LNCaP clone FGC (cell line): ENCODE results near the gene PRKCSH.
"Not testable (repeated sequence)": the region's sequence is repeated elsewhere in the genome, so short reads cannot be mapped to it uniquely, and the experiment has no call there.

ENCODE experiments used
- DNase-seq: peaks from one replicate; pipeline ENCODE4 v3.0.0-alpha.2; 2011; ENCODE audit warnings: low read depth
- H3K4me3 ChIP-seq: 2 replicates; pipeline ENCODE4 v1.5.1; 2011; ENCODE audit warnings: mild to moderate bottlenecking, low read depth, low read length, control low read depth
- TF ChIP-seq, protein P1 (sequence below): IDR thresholded peaks from 2 replicates; pipeline ENCODE4 v1.5.1; 2012; ENCODE audit warnings: mild to moderate bottlenecking; ENCODE audit not compliant: control insufficient read depth, insufficient read depth; ENCODE audit errors: extremely low read depth

The PRKCSH gene

DNA sequence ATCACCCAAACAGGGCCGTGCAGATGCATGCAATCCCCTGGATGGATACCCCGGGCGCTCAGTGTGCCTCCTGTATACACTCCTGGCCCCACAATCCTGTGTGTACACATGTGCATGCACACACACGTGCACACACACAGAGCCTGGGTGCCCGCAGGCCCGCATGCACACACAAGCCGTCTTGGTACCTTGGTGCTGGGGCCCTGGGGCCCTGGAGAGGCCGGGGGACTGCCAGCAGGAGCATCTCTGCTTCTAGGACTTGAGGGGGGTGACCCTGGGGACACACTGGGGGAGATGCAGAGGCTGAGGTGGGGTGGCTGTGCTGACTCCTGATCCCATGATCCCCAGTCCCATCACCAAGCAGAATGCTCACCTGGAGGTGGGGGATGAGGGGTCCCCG is 35.8 kb upstream of the PRKCSH start:
- H3K4me3 ChIP-seq = no peak overlapping the region
- DNase-seq = no peak
- TF ChIP-seq, protein P1, sequence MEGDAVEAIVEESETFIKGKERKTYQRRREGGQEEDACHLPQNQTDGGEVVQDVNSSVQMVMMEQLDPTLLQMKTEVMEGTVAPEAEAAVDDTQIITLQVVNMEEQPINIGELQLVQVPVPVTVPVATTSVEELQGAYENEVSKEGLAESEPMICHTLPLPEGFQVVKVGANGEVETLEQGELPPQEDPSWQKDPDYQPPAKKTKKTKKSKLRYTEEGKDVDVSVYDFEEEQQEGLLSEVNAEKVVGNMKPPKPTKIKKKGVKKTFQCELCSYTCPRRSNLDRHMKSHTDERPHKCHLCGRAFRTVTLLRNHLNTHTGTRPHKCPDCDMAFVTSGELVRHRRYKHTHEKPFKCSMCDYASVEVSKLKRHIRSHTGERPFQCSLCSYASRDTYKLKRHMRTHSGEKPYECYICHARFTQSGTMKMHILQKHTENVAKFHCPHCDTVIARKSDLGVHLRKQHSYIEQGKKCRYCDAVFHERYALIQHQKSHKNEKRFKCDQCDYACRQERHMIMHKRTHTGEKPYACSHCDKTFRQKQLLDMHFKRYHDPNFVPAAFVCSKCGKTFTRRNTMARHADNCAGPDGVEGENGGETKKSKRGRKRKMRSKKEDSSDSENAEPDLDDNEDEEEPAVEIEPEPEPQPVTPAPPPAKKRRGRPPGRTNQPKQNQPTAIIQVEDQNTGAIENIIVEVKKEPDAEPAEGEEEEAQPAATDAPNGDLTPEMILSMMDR = no peak

DNA sequence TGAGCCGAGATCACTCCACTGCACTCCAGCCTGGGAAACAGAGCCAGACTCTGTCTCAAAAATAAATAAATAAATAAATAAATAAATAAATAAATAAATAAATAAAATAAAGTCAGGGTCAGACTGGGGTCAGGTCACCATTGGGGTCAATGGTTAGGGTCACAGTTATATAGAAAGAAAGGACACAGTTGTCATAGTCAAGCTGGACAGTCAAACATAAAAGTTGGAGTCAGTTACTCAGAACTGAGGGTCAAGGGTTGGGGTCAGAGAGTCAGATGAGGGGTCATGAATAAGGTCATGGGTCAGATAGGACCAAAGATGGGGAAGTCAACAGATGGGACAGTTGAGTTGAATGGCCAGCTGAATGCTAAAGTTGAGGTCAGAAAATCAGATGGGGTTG is 34.6 kb upstream of the PRKCSH start:
- no peak overlapping the region for H3K4me3 ChIP-seq
- no peak for DNase-seq
- TF ChIP-seq, protein P1 = no peak

DNA sequence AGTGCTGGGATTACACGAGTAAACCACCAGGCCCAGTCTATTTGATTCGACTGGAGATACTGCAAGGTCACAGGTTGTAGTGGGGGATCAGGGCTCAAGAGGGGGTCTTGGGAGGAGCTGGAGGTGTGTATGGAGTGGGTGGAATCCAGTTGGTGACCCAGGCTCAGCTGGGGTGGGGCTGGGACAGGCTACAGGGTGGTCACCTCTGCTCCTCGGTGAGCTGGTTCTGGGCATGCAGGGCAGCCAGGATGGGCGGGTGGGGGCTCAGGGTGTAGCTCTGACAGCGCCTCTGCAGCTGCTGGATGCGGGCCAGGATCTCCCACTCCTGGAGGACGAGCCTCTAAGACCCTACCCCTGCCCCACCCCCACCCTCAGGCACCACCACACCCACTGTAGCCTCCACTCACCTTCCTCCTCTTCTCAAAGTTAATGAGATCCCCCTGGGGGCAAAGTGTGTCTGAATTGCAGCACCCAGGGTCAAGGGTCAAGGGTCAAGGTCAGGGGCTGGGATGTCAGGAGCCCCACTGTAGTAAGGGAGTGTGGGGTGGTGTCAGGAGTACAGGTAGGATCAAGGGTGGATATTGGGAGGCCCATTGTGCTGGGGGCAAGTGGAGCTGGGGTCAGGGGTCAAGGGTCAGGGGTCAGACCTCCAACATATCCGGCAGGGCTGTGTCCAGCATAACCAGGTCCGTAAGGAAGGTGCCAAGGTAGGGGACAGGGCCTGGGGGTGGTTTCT is 33.5 kb upstream of the PRKCSH start:
- DNase-seq = no peak
- TF ChIP-seq, protein P1 = no peak
- H3K4me3 ChIP-seq = no peak overlapping the region

DNA sequence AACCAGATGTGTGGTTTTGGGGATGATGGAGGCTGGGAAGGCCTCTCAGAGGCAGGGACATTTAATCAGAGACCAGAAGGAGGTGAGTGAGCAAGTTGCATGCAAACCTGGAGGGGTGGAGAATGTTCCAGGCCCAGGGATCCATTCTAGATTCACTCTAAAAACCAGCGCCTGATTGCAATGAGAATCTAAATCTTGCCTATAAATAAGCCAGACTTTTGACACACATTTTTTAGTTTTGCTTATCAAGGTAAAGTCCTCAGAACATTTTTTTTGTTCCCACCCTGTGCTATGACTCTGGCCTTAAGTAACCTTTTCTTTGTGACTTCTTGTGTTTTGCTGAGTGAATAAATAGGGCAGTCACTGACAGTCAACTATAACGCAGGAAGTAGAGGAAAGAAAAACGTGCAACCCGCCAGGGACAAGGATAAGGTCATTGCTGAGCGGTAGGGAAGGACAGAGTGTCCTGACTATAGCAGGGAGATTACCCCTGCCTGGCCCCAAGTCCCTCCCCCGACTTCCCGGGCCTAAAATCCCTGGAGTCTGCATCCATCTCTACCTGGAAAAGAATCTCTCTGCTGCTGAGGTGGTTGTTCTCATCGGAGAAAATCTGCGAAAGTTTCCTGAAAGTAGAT is 30.7 kb upstream of the PRKCSH start:
- no peak for DNase-seq
- TF ChIP-seq, protein P1 = no peak
- H3K4me3 ChIP-seq = no peak overlapping the region

DNA sequence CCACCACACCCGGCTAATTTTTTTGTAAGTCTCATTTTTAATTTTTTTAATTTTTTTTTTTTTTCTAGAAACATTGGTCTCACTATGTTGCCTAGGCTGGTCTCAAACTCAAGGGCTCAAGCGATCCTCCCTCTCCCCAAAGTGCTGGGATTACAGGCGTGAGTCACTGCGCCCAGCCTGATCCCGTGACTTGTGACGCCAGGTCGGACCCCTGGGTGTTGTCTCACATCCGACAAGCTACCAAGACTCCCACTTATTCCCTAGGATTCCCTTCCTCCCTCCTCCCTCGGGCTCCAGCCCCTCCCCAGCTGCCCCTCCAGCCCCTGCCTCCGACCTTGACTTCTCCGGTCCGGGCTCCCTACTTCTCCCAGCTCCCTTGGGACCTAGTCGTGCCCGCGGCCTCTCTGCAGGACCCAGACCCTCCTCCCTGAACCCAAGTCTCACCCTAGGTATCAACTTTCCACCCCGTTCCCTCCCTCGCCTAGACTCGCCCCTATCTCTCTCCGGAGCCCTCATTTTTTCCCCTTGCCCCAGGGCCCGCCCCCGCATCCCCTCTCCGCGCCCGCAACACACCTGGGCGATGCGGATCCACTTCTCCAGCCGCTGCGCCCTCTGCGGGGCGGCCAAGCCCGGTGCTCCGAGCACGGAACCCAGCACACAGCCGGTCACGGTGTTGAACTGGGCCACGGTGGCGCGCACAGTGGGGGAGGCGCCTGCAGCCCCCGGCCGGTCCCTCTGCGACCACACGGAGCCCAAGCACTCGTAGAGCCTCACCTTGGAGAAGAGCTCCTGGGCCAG is 29.4 kb upstream of the PRKCSH start:
- DNase-seq = no peak
- no peak overlapping the region for H3K4me3 ChIP-seq
- TF ChIP-seq, protein P1 = no peak

DNA sequence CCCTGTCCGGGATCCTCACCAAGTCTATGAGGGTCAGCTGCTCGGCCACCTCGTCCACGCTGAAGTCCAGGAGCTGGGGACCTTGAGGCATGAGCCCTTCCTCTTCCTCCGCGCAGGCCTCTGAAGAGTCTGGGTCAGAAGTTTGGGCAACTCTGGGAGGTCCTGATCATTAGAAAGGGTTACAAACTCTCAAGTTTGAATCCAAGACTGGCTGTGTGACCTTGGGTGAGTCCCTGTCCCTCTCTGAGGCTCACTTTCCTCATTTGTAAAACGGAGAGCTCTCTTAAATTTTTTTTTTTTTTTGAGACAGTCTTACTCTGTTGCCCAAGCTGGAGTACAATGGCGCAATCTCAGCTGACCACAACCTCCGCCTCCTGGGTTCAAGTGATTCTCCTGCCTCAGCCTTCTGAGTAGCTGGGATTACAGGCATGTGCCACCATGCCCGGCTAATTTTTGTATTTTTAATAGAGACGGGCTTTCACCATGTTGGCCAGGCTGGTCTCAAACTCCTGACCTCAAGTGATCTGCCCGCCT is 28.7 kb upstream of the PRKCSH start:
- not testable (repeated sequence) for H3K4me3 ChIP-seq, DNase-seq

DNA sequence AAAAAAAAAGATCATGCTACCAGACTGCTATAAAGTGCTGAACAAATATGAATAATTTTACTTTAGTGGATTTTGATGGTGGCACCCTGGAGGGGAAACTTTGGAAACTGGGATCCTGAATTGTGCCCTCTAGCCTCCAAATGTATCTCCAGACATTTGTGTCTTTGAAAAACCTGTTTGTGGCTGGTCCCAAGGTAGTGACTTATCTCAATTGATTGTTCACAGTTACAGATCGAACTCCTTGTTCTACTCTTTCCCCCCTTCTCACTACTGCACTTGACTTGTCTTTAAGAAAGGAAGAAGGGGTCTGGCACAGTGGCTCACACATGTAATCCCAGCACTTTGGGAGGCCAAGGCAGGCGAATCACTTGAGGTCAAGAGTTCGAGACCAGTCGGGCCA is 26.8 kb upstream of the PRKCSH start:
- no peak for DNase-seq
- TF ChIP-seq, protein P1 = no peak

More for the DNA sequence above, 26.8 kb upstream of the PRKCSH start:
- no peak overlapping the region for H3K4me3 ChIP-seq
